ENCODE measurements around the gene CSNK1A1.
"Not testable (repeated sequence)": the region's sequence is repeated elsewhere in the genome, so short reads cannot be mapped to it uniquely, and the experiment has no call there.

CSNK1A1 gene

DNA sequence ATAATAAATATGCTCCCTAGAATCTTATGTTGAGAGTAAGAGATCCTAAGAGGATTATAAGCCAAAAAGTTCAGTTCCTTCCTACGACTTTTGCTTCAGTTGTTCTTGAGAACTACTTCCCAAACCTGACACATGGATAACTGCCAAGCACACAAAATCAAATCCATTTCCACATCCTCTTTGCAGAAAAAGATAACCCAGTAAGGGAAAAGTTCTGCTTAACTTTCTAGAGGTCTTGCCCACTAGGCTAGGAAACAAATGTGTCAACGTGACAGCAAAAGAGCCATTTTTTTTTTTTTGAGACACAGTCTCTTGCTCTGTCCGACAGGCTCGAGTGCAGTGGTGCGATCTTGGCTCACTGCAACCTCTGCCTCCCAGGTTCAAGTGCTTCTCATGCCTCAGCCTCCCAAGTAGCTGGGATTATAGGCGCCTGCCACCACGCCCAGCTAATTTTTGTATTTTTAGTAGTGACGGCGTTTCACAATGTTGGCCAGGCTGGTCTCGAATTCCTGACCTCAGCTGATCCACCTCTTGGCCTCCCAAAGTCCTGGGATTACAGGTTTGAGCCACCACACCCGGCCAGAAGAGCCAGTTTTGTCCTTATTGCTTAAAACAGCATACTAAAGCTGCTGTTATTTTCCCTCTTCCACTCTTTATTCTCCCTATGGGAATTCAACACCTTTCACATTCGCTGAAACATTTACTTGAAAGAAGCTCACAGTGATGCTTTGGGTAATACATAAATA, 24.2 kb downstream of the CSNK1A1 start:
- no peak for DNase-seq

DNA sequence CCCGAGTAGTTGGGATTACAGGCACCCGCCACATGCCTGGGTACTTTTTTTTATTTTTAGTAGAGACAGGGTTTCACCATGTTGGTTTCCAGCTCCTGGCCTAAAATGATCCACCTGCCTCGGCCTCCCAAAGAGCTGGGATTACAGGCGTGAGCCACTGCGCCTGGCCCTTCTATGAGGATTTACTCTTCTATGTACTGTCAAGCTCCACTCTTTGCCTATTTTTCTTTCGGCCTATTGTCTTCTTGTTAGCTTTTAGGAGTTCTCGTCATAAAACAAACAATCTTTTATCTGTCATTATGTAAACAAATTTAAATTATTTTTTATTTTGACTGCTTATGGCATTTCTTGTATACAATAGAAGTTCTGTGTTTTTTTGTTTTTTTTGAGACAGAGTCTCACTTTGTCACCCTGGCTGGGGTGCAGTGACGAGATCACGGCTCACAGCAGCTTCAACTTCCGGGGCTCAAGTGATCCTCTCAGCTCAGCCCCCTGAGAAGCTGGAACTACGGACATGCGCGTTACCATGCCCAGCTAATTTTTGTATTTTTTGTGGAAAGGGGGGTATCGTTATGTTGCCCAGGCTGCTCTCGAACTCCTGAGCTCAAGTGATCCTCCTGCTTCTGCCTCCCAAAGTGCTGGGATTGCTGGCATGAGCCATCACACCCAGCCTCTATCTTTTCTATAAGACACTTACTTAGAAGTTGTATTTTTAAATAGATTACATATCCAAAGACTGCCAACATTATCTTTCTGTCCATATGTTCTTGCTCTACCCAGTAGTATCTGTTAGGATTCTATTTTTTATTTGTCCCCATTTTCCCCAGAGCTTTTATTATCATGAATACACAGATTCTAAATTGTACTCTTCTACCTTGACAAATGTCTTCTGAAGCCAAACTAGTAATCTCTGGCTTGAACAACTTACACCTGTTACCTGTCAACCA, 29.2 kb downstream of the CSNK1A1 start:
- DNase-seq, result no peak

DNA sequence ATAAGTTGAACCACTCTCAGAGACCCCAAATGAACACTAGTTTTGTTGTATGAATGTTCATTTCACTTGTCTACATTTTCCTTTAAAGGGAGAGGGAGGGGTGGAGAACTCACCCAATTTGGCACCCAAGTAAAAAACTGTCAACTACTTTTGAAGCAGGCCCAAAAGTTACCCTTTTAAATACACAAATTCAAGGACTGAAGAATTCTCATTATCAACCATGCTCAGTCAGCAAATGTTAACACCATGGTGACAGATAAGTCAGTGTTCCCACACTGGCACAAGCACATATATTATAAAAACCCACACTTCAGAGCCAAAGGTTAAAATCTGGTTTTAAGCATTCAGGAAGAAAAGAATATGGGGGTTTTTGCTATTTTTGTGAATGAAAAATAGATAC, 31.6 kb downstream of the CSNK1A1 start:
- no peak for DNase-seq

DNA sequence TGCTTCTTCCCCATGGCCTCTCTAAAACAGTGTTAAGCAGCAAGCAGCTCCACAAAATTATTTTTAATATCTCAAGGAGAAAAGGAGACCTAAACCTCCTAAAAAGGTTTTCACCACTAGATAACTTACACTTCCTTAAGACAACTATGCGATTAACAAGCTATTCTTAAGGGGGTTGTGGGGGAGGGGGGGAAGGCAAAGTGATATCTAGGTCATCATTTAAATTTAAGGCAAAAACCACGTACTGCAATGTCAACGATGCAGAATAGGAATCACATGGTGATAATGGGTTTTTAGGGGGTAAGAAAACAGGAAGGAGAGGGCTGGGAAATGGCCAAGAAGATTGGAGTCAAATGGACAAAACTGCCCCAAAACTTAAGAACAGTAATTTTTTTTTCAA, 32.6 kb downstream of the CSNK1A1 start:
- DNase-seq, result no peak

DNA sequence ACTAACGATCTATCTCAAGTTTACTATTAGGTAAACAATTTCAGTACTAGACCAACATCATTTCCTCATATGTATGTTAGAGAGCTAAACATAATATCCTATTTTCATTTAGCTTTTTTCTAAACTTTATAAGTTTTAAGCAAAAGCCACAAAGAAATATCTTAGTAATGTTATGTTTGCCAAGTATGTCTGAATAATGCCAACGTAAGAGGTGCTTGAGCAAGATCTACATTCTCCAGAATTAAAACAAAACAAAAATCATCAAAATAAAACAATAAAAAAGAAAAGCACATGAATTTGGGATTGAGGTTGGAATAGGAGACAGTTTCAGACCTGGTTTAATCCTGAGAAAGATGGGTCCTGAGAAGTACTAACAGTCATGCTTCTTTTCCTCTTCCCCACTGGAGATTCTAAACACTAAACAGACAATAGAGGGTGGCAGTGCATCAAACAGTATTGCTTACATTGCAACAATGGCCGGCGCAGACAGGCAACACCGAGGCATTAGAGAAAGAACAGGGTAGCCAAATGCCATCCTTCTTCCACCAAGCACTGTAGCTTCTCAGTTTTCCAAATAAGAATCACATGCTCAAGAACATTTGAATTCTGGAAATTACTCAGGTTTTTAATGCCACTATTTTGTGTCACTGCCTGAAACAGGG, 33.6 kb downstream of the CSNK1A1 start:
- no peak for DNase-seq

DNA sequence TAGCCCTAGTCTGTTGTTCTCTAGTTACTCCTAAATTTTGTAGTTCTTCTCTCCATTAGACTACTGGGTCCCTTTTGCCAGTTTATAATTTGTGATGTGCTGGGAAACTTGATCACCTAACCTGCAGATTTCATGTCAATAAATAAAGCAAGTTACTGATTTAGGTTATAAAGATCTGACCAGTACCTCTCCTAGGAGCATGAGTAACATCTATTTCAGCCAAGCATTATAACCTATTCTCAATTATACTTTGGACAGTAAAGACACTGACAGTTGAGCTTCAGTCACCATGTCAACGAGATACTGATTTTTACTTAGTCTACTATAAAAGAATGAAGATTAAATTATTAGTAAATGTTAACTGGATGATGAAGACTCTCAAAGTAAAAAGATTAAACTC, 36.7 kb downstream of the CSNK1A1 start:
- no peak for DNase-seq

DNA sequence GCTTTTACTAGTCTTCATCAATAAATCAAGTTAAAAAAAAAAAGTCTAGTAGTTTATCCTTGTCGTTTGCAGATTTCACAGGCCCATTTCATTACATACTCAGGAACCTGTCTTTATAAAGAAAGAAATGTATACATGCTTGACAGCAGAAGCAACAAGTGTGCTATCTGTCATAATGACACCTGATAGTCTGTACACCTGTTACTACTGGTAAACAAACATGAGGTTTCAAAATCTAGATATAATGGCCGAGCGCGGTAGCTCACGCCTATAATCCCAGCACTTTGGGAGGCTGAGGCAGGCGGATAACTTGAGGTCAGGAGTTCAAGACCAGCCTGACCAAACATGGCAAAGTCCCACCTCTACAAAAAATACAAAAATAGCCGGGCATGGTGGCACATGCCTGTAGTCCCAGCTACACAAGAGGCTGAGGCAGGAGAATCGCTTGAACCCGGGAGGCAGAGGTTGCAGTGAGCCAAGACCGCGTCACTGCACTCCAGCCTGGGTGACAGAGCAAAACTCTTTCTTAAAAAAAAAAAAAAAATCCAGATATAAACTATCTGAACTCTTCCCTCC, 37.8 kb downstream of the CSNK1A1 start:
- not testable (repeated sequence) for DNase-seq

DNA sequence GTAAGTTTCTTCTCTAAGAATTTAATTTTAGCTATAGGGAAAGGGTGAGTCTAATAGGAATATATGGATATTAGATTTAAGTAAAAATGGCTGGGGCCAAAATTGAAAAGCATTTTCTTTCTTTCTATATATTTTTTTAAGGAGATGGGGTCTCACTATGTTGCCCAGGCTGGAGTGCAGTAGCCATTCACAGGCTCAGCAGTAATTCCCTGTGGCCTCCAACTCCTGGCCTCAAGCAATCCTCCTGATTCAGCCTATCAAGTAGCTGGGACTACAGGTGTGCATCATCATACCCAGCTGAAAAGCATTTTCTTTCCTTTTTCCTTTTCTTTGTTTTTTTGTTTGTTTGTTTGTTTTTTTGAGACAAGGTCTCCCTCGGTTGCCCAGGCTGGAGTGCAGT, 41.1 kb downstream of the CSNK1A1 start:
- no peak for DNase-seq

DNA sequence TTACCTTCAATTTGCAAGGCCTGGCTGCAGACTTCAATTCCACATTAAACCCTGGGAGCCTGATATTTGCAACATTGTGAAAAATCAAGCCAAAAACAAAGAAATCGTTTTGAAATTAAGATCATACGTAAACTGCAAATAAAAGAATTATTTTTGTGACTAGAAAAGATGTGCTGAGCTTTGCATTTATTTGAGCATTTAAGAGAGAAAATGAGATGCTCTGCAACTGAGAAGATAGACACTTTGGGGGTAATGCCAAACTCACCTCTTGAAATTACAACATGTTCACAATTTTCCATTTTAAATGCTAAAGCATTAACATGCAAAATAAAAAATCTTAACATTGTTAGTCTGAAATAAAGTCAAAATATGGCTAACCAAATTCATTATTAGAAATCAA, 46.6 kb downstream of the CSNK1A1 start:
- no peak for DNase-seq

DNA sequence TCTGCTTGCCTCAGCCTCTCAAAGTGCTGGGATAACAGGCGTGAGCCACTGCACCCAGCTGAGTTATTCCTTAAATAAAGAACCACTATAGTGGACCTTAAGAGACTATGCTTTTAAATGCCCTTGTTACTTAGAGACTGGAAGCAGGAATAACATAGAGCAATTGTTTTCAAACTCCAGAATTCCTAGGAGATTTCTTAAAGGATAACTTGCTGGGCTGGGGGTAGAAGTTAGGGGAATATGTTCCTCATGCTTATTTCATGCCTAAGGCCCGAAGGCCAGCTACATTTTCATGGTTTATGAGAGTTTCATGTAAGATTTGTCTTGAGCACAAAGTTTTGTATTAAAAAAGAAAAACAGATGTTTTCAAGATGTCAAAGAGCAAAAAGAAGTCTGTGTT, 48.2 kb downstream of the CSNK1A1 start:
- no peak for DNase-seq

DNA sequence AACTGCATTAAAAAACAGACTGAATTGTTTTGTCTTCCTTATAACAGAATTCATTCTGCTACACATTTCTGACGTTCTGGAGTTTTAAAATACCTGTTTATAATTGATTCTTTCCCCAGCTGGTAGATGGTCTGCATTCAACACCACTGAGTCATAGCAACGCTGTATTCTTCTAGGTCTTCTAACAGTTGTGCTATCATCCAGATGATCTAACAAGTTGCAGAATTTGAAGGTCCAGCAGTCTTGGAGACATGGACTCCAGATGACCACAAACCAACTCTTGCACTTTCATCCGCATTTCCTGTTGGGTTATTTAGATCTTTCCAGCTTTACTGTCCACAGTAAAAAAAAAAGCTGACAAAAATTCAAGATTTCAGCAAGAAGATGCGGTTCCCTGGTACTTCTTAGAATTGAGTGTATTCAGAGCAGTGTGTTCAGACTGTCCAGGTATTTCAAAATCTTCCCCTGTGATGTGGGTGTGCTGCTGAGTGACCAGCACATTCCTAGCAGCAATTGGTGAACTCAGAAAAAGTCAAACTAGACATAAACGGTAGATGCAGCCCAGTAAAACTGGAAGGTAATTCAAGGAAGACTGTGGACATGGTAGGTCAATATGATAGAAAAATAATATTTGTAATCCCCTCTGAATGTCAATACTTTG, 50.2 kb downstream of the CSNK1A1 start:
- no peak for DNase-seq

DNA sequence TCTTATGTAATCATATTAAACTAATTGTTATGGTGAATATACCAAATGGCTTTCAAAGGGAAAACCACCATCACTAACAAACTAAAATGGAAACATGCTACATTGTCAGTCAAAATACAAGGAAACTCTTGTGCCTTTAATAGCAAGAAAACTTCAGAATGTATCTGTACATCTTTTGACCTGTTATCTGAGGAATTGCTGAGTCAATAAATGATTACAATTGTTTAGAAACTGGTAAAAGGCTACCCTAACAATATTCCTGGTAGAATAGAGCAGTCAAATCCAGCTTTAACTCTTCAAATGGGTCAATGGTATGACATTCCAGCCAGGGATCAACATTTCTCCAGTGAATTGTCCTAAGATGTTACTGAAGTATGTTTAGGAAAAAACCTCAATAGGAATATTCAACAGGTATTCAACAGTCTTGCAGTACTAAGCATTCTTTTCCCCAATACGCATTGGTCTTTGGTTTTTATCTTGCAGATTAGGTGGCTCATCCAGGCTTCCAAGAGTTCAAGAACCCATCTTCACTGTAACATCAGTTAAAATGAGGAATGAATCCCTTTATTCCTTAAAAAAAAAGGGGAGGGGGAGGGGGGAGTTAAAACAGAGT, 52.4 kb downstream of the CSNK1A1 start:
- no peak for DNase-seq

DNA sequence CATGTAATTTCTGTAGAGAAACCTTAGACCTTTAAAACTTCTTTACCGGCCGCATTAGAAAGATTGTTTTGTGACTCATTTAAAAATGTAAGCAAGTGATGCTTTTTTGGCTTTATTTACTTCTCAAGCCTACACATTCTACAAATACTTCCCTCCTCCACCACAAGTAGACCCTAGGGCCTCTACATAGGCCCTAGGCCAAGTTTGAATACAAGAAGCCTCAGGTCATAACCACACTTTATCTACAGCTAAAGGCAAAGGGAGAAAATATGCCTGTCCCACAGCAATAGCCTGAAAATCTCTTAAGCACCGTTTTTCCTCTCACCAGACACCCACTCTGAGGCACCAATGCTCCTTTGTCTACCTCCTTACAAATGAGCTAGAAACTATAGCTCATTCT, 53.9 kb downstream of the CSNK1A1 start:
- no peak for DNase-seq

DNA sequence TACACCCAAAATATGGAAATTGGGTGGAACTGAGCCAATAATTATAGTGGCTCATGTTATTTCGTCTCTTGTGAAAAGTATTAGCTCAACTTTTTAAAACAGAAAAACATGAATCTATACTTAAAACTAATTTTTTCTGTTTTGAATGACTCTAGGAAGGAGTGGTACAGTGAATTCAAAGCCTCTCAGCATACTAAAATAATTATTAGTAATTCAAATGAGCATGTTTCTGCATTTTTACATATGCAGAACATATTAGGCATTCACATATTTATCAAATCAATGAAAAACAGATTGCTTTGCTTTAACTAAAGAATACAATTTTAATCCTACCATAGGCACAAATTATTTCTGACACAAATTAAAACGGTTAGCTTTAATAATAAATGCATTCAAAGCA, 54.3 kb downstream of the CSNK1A1 start:
- no peak for DNase-seq

DNA sequence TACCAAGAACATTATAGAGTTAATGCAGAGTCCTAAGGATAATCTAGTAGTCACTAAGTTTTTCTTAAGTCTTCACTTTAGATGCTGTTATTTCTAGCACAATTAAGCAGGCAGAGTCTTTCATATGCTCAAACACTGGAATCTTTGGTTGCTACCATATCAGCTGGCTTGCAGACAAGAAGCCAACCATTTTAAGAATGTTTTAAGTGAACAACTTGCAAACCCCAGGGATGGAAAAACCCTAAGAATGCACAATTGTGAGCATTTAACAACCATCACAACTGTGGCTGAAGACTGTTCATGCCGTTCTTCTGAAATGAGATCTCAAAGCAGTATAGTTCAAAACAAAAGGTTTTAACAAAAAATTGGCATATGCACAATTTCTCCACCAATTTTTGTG, 55.1 kb downstream of the CSNK1A1 start:
- DNase-seq, result no peak

DNA sequence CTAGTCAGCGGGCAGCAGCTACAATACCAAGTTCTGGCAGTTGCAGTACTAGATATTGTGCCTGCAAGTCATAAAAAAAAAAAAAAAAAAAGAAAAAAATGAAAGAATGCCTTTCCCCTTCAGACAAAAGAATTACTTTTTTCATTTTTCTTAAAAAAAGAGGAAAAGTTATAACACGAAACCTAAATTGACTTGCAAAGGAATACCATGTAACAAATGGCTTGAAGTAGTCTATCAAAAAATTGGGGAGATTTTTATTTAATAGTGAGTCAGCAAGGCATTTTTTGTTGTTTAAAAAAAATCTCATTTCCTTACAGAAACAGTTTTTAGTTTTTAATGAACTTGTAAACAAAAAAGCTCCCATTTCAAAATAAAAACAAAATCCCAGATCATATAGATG, 55.6 kb downstream of the CSNK1A1 start:
- no peak for DNase-seq

DNA sequence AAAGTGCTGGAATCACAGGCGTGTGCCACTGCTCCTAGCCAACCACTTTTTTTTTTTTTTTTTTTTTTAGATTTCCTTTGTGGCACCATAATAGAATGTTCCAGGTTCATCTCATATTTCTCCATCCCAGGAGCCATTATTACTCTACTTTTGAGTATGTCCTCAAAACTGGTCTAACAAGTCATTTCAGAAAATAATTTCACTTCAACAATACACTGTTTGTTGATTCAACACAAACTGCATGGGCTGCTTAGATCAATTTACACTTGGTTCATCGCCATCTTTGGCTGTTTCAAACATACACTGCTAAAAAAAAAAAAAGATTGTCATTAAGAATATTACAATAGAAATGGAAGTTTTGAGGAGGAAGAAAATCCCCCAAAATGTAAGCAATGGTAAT, 57.9 kb downstream of the CSNK1A1 start:
- DNase-seq, result no peak

DNA sequence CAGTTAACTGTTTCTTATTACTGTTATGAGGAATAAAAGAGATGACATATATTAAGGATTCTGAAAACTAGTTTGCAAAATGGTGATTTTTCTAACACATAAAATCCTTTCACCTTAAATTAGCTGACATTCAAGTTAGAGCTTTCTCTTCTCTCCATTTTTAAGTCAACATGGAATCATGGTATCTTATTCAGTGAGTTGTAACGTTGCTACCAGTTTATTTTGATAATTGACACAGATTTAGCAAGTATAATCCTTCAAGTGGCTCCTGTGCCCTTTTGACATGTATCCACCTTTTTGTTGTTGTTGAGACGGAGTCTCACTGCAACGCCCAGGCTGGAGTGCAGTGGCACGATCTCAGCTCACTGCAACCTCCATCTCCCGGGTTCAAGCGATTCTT, 58.5 kb downstream of the CSNK1A1 start:
- DNase-seq, result no peak

DNA sequence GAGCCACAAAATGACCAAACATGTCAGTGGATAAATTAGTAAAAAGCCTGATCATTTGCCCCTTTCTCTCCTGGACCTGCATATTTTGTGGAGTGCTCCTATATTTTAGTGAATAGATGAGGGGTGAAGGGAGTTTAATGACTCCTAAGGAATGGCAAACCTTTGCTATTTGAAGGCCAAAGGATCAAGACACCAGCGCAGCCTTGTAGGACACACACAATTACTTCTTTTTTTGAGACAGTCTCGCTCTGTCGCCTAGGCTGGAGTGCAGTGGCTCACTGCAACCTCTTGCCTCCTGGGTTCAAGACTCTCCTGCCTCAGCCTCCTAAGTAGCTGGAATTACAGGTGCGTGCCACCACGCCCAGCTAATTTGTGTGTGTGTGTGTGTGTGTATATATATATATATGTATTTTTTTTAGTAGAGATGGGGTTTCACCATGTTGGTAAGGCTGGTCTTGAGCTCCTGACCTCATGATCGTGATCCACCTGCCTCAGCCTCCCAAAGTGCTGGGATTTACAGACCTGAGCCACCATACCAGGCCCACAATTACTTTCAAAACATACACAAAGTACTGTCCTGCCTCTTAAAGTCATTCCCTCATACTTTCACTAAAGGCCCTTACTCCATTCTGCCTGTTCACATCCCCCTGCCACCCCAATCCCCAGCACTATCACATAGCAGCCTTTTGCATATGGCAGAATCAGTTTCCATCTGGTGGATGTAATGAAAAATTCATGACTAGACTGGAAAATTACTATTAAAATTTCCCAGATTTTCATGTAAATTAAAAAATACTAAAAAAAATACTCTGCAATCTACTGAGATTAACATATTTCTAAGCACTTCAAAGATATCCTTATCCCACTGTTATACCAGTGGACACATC, 60.4 kb downstream of the CSNK1A1 start:
- no peak for DNase-seq

DNA sequence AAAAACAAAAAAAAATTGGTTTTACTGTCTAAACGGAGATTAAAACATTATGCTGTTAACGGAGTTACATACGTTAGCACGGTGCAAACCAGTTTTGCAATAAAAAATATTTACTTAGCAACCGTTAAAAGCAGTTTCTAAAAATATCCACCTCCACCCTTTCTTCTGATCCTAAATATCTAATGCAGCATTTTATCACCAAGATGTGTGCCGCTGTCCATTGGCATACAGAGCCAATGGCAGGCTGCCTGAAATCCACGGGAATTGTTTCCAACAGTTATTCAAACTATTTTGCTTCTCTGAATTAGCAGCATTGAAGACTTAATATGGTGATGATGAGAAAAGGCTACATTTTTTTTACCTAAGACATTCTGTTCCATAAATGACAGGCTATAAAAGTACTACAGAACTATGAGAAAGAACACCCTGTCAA, 61.6 kb downstream of the CSNK1A1 start:
- no peak for DNase-seq

DNA sequence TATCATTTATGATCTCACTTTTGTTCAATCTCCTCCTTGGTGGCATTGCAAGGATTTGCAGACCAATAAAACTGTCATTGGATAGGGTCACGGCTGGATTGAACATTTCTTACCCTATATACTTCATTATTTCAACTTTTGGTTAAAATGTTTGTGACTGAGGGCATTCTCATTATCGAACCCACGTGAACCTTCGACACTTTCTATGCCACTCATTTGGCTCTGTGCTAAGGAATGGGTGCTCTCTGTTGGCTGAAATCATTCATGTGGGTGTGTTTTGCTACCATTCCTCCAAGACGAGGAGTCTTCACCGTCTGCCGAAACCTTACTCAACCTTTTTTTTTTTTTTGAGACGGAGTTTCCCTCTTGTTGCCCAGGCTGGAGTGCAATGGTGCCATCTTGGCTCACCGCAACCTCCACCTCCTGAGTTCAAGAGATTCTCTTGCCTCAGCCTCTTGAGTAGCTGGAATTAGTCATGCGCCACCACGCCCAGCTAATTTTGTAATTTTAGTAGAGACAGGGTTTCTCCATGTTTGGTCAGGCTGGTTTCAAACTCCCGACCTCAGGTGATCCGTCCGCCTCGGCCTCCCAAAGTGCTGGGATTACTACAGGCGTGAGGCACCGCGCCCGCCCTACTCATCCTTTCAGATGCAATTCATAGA, 62.5 kb downstream of the CSNK1A1 start:
- DNase-seq, result no peak

All from activated naive CD4-positive, alpha-beta T cell (primary cell).